Pons (tissue), 1 donor: ENCODE results near the gene SLC30A2.

Experiments used
- DNase-seq: peaks from one replicate; pipeline ENCODE4 v3.0.0-alpha.2; 2016; ENCODE audit warnings: low spot score

The SLC30A2 gene

GRCh38 chr1:26069941-26070295, 24.0 kb upstream of the SLC30A2 start:
- no peak for DNase-seq

GRCh38 chr1:26067432-26067911, 21.6 kb upstream of the SLC30A2 start, which contains the start of gene TRIM63:
TRIM63 (minus strand) TSS chr1:26067630; CDS start chr1:26067494, 136 bp downstream.
- DNase-seq, result no peak

- DNase-seq, result no peak
Measured at GRCh38 chr1:26066857-26067256, 20.9 kb upstream of the SLC30A2 start.

GRCh38 chr1:26066160-26066559, 20.2 kb upstream of the SLC30A2 start:
- no peak for DNase-seq

GRCh38 chr1:26064553-26064952, 18.6 kb upstream of the SLC30A2 start:
- DNase-seq, result no peak

- no peak for DNase-seq
Measured at GRCh38 chr1:26060832-26061574, 15.1 kb upstream of the SLC30A2 start.

GRCh38 chr1:26059906-26060305, 14.0 kb upstream of the SLC30A2 start:
- no peak for DNase-seq

- DNase-seq, result no peak
Measured at GRCh38 chr1:26058052-26058595, 12.2 kb upstream of the SLC30A2 start.

GRCh38 chr1:26057189-26057588, 11.3 kb upstream of the SLC30A2 start:
- no peak for DNase-seq

- no peak for DNase-seq
Measured at GRCh38 chr1:26055041-26055440, 9.1 kb upstream of the SLC30A2 start.

GRCh38 chr1:26053718-26054560, 8.0 kb upstream of the SLC30A2 start:
- no peak for DNase-seq

- DNase-seq, result no peak
Measured at GRCh38 chr1:26050248-26050640, 4.3 kb upstream of the SLC30A2 start.

GRCh38 chr1:26049531-26050247, 3.8 kb upstream of the SLC30A2 start:
- no peak for DNase-seq

GRCh38 chr1:26047278-26047874, 1.5 kb upstream of the SLC30A2 start:
- no peak for DNase-seq

GRCh38 chr1:26046246-26047095, 553 bp upstream of the SLC30A2 start:
- no peak for DNase-seq

GRCh38 chr1:26044971-26045721, 772 bp downstream of the SLC30A2 start:
- no peak for DNase-seq

GRCh38 chr1:26044414-26044813, 1.5 kb downstream of the SLC30A2 start:
- DNase-seq, result no peak

GRCh38 chr1:26043765-26044164, 2.2 kb downstream of the SLC30A2 start:
- no peak for DNase-seq

GRCh38 chr1:26041978-26042377, 3.9 kb downstream of the SLC30A2 start:
- DNase-seq, result no peak

- no peak for DNase-seq
Measured at GRCh38 chr1:26041401-26041800, 4.5 kb downstream of the SLC30A2 start.
